H1 (cell line): Measurements from ENCODE around the gene MED16.

Experiments used
- BRCA1 ChIP-seq: IDR thresholded peaks from 2 replicates; pipeline ENCODE4 v1.6.1; 2012; ENCODE audit warnings: low read depth, low read length, improper control_type of control experiment
- CBX5 ChIP-seq: fragments of 300-800, 300-1000 bp; sonication (generic); IDR thresholded peaks from 2 replicates; pipeline ENCODE4 v1.7.1; 2016; ENCODE audit warnings: antibody characterized with exemption, low read length, low read depth
- CTCF ChIP-seq, 3 experiments: IDR thresholded peaks; 1 replicate in 2 of 3; 2 replicates in 1 of 3; pipeline versions ENCODE4 v1.5.1 to v1.6.1; 2011; ENCODE audit warnings: low read length in 3 of 3, mild to moderate bottlenecking in 3 of 3, inconsistent platforms in 2 of 3, low read depth in 1 of 3, moderate library complexity in 1 of 3; ENCODE audit not compliant: insufficient read depth in 1 of 3; ENCODE audit errors: control extremely low read depth in 1 of 3
- EP300 ChIP-seq, 2 experiments: IDR thresholded peaks; 1 replicate in 1 of 2; 2 replicates in 1 of 2; pipeline ENCODE4 v1.6.1; 2011 to 2012; ENCODE audit warnings: low read depth in 2 of 2, low read length in 2 of 2, mild to moderate bottlenecking in 2 of 2, borderline replicate concordance in 1 of 2, inconsistent platforms in 1 of 2, moderate library complexity in 1 of 2
- FOSL1 ChIP-seq: IDR thresholded peaks from 2 replicates; pipeline ENCODE4 v1.6.1; 2011; ENCODE audit warnings: mild to moderate bottlenecking, low read depth, low read length, moderate library complexity; ENCODE audit not compliant: insufficient read depth
- GABPA ChIP-seq: IDR thresholded peaks from 2 replicates; pipeline ENCODE4 v1.6.1; 2011; ENCODE audit warnings: mild to moderate bottlenecking, low read length, moderate library complexity, borderline replicate concordance; ENCODE audit not compliant: insufficient read depth
- HDAC2 ChIP-seq, 2 experiments: fragments of 300-600 bp in 1 of 2; sonication (generic) in 1 of 2; IDR thresholded peaks; 2 replicates each; pipeline ENCODE4 v1.6.1; 2011 to 2012; ENCODE audit warnings: low read depth in 2 of 2, low read length in 2 of 2, mild to moderate bottlenecking in 2 of 2, moderate library complexity in 2 of 2, borderline replicate concordance in 1 of 2, inconsistent platforms in 1 of 2
- POLR2A ChIP-seq, 2 experiments: IDR thresholded peaks; 1 replicate in 1 of 2; 2 replicates in 1 of 2; pipeline ENCODE4 v1.6.1; 2011; ENCODE audit warnings: low read depth in 2 of 2, low read length in 2 of 2, mild to moderate bottlenecking in 2 of 2; ENCODE audit errors: control extremely low read depth in 1 of 2
- POLR2AphosphoS5 ChIP-seq: IDR thresholded peaks from 2 replicates; pipeline ENCODE4 v1.6.1; 2011; ENCODE audit warnings: low read depth, low read length
- SAP30 ChIP-seq: fragments of 300-600 bp; sonication (generic); IDR thresholded peaks from 2 replicates; pipeline ENCODE4 v1.7.1; 2012; ENCODE audit warnings: low read length, moderate library complexity, mild to moderate bottlenecking, inconsistent platforms; ENCODE audit not compliant: insufficient read depth, insufficient replicate concordance
- SIN3A ChIP-seq, 2 experiments: IDR thresholded peaks in 1 of 2; conservative IDR thresholded peaks in 1 of 2; 2 replicates each; pipeline ENCODE4 v1.6.1; 2011 to 2012; ENCODE audit warnings: low read length in 2 of 2, improper control_type of control experiment in 1 of 2, low read depth in 1 of 2, mild to moderate bottlenecking in 1 of 2
- SIX5 ChIP-seq: IDR thresholded peaks from 2 replicates; pipeline ENCODE4 v1.6.1; 2011; ENCODE audit warnings: mild to moderate bottlenecking, low read depth, low read length
- SP2 ChIP-seq: IDR thresholded peaks from 2 replicates; pipeline ENCODE4 v1.6.1; 2012; ENCODE audit warnings: mild to moderate bottlenecking, low read length, inconsistent platforms
- TAF1 ChIP-seq: IDR thresholded peaks from 2 replicates; pipeline ENCODE4 v1.6.1; 2011; ENCODE audit warnings: mild to moderate bottlenecking, low read depth, low read length

- TF ChIP-seq GABPA (no peak), HDAC2 (IDR thresholded peaks at IDR 0.05; ENCODE audit: borderline replicate concordance in 1 of 2, low read depth in 2 of 2, low read length in 2 of 2) (no peak), SAP30 (no peak), BRCA1 (no peak), TAF1 (no peak), FOSL1 (no peak), EP300 (IDR thresholded peaks at IDR 0.05; ENCODE audit: borderline replicate concordance in 1 of 2, low read depth in 2 of 2, low read length in 2 of 2) (no peak), CBX5 (no peak), CTCF (IDR thresholded peaks at IDR 0.05; ENCODE audit: control extremely low read depth in 1 of 3, insufficient read depth in 1 of 3, low read depth in 1 of 3, low read length in 3 of 3) (no peak), POLR2A (IDR thresholded peaks at IDR 0.05; ENCODE audit: control extremely low read depth in 1 of 2, low read depth in 2 of 2, low read length in 2 of 2) (no peak), SP2 (no peak), POLR2AphosphoS5 (no peak), SIX5 (no peak), SIN3A (conservative IDR thresholded peaks at IDR 0.05 in 1 of 2, IDR thresholded peaks at IDR 0.05 in 1 of 2; ENCODE audit: low read depth in 1 of 2, low read length in 2 of 2) (no peak)
These were observed 42.0 kb downstream of the MED16 start for GRCh38 chr19:850979-851335.
